ENCODE results near the gene DIAPH2.

- TF ChIP-seq POLR2A (IDR thresholded peaks at IDR 0.05) (no peak), POLR2AphosphoS5 (IDR thresholded peaks at IDR 0.05) (no peak), EP300 (IDR thresholded peaks at IDR 0.05; ENCODE audit: low read depth) (no peak)
- TF ChIP-seq, protein P1, sequence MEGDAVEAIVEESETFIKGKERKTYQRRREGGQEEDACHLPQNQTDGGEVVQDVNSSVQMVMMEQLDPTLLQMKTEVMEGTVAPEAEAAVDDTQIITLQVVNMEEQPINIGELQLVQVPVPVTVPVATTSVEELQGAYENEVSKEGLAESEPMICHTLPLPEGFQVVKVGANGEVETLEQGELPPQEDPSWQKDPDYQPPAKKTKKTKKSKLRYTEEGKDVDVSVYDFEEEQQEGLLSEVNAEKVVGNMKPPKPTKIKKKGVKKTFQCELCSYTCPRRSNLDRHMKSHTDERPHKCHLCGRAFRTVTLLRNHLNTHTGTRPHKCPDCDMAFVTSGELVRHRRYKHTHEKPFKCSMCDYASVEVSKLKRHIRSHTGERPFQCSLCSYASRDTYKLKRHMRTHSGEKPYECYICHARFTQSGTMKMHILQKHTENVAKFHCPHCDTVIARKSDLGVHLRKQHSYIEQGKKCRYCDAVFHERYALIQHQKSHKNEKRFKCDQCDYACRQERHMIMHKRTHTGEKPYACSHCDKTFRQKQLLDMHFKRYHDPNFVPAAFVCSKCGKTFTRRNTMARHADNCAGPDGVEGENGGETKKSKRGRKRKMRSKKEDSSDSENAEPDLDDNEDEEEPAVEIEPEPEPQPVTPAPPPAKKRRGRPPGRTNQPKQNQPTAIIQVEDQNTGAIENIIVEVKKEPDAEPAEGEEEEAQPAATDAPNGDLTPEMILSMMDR (IDR thresholded peaks at IDR 0.05), result no peak
Measured at GRCh38 chrX:97416461-97416860, 731.8 kb downstream of the DIAPH2 start.
